ENCODE measurements around the gene MAGEA4.
"Not testable (repeated sequence)": the region's sequence is repeated elsewhere in the genome, so short reads cannot be mapped to it uniquely, and the experiment has no call there.

MAGEA4 gene, protein sequence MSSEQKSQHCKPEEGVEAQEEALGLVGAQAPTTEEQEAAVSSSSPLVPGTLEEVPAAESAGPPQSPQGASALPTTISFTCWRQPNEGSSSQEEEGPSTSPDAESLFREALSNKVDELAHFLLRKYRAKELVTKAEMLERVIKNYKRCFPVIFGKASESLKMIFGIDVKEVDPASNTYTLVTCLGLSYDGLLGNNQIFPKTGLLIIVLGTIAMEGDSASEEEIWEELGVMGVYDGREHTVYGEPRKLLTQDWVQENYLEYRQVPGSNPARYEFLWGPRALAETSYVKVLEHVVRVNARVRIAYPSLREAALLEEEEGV

DNA sequence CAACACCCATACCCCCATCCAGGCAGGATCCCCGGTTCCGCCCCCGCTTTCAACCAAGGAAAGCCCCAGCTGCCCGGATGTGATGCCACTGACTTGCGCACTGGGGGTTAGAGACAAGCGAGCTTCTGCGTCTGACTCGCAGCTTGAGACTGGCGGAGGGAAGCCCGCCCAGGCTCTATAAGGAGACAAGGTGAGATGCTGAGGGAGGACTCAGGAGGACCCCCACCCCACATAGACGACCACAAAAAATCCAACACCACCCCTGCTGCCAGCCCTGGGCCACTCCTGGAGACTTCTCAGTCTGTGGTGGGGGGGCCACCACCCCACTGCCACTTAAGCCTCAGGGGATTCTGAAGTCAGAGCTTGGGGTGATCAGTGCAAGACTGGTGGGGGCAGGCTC, at the start of gene MAGEA4:
Gene MAGEA4, plus strand, starts transcription at position 110 of the 400 bp plus-strand sequence. CDS start 10,776 bp downstream, outside the sequence.
- DNase-seq (ENCODE audit: low spot score), result no peak

DNA sequence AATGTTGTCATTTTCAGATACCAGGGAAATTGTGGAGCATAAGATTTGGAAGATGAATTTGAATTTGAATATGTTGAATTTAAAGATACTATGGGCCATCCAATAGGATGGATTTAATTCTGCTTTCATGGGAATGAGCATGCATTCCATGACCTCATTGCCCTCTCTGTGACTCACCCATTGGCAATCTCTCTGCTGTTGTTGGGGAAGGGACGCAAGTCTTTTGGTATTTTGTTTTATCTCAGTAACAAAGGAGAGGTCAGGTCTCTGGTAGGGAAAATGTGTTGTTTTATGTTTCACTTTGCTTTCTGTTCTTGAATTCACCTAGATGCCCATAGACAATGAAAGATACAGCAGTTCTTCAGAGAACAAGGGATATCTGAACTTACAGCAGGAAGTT, 42.1 kb upstream of the MAGEA4 start:
- peak; percentile 4 for DNase-seq (ENCODE audit: low spot score)

DNA sequence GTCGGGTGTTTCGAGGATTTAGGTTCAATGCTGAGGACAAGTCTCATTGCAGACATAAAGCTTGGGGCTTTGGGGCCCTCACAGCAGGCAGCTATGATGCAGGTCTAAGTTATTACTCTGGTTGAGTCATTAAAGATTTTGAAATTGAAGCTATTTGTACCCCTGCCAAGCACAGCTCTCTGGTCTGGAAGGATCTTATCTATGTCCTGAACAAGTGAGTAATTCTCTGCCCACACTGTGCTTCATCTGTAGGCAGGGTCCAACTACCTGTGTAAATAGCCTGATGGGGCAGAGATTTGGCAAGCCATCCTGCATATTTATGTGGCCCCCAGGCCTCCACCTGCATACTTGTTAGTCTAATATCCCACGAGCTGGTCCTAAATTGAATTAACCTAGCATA, 41.4 kb upstream of the MAGEA4 start:
- peak; percentile 5 for DNase-seq (ENCODE audit: low spot score)

DNA sequence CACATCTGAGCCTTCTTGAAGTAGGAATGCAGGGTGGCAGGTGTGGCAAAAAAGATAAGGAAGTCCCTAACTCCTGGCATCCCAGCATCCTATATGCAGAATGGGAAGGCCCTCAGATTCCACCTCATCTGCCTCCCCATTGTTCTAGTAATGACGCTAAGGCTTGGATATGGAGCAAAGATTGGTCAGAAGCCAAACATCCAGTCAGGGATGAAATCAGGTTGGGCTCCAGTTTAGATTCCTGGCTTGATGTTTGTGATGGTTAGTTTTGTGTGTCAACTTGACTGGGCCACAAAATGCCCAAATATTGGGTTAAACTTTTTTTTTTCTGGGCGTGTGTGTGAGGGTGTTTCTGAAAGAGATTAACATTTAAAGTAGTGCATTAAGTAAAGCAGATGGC, 39.6 kb upstream of the MAGEA4 start:
- DNase-seq (ENCODE audit: low spot score), result no peak

DNA sequence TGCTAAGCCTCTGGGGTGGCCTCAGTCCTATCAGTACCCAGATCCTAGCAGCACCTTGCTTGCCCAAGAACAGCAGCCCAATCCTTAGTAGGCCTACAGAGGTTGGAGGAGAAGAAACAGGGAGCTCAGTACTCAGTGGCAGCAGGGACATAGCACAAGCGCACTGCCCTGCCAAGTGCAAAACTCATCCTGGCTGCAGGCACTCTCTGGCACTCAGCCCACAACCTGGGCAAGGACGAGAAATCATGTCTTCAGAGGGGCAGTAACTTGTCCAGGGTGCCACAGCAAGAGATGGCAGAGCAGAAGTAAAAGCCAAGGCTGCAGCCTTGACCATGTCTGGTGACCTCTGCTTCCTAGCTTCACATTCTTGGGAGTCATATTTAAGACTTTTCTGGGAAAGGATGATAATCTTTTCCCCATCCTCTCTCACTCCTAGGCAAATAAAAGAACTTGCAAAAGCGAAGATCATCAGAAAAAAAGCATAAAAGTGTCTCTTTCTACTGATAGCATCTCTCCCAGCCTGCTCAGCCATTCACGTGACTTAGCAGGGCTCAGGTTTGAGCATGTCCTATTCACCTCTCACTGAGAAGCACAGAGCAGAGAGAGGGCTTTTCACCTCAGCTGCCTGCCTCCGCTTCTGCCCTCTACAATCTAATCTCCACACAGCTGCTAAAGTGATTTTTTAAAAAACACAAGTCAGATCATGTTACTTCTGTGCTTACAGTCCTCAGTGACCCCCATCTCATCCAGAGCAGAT, 37.2 kb upstream of the MAGEA4 start:
- DNase-seq (ENCODE audit: low spot score), result no peak

DNA sequence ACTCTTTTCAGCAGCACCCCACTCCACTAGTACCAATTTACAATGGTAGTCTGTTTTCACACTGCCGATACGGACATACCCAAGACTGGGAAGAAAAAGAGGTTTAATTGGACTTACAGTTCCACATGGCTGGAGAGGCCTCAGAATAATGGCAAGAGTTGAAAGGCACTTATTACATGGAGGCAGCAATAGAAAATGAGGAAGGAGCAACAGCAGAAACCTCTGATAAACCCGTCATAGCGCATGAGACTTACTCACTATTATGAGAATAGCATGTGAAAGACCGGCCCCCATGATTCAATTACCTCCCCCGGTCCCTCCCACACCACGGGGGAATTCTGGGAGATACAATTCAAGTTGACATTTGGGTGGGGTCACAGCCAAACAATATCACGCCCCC, 34.1 kb upstream of the MAGEA4 start:
- no peak for DNase-seq (ENCODE audit: low spot score)

DNA sequence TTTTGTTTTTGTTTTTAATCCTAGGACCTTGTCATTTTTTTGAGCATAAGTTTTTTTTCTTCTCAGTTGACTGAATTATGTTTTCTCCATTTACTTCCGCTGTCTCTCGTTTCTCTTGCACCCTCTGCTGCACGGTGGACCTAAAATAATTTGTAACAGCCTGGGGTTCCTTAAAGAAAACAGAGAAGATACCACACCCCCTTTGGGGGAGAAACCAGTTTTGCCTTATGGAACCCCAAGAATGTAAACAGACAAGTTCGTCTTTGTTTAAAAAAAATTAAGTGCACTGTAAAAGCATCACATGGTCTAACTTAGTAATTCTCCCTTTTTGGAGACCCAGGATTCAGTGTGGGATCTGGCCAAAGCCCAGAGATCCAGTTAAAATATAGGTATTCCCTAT, 32.8 kb upstream of the MAGEA4 start:
- DNase-seq (ENCODE audit: low spot score), result no peak

DNA sequence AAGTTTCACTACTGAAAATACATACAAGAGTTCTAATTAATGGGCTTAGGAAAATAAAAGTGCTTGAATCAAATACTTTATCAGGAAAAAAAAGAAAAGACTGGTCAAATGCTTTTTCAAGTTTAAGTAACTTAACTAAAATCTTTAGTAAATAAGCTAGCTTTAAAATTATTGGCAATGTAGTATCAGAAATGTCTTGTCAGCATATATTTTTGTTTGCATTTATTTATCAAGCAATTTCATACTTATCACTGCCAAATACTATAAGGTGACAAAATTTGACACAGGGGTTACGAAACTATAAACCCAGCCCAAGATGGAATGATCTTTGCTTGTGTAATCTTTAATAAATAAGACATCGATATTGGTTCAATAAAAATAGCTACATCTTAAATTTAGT, 31.8 kb upstream of the MAGEA4 start:
- DNase-seq (ENCODE audit: low spot score), result no peak

DNA sequence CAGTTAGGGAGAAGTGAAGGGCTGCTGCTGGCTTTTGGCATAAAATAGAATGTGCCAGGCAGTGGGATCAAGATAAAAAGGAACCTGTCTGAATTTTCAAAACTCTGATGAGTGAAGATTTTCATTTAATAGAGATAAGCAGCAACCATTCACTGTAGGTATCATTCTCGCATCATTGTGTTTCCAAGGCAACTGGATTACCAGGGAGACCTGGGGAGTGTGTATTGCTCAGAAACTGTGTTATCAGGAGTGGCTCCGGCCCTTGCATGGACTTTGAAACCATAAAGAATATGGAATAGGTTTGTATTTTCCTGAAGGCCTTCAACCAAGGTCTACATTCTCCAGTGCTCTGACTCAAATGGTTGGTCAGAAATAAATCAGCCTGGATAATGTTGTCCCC, 23.3 kb upstream of the MAGEA4 start:
- no peak for DNase-seq (ENCODE audit: low spot score)

DNA sequence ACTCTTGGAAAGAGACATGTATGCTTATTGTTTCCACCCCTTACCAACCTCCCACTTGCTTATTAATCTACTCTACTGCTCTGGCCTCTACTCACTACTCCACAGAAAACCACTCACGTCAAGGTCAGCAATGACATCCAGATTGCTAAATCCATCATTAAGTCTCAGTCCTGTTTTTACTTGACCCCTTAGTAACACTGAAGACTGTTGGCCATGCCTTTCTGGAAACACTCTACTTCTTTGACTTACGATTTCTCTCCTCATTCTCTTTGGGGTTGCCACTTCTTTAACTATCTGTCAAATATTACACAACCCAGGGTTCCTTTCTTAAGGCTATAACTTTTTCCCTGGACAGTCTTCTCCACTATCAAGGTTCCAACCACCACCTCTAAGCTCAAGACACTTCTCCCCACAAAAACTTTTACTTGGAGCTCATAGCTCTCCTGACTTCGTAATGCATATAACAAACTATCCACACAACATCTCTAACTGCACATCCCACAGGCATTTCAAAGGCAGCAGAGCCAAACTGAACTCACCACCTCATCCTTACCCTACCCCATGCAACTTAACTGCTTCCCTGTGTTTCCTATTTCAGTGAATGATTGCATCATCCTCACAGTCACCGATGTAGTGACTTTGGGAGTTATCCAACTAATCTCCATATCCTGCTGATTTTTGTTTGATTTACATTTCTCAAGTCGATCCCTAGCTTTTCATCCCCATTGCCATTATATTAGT, 15.8 kb upstream of the MAGEA4 start:
- DNase-seq (ENCODE audit: low spot score), result no peak

DNA sequence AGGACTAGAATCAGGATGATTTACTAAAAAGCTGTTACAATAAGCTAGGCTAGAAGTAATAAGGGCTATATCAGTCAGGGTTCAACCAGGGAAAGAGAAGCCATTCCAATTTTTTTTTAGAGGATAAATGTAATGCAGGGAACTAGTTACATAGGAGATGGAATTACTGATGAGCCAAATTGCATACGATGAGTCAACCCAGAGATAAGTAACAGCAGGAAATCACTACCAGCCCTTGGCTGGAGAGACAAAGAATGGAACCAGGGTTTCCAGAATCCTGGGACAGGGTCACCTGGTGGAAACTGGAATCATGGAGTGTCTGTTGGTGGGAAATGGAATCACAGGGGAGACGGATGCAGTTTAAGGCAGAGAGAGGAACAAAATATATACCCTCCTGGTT, 13.1 kb upstream of the MAGEA4 start:
- DNase-seq (ENCODE audit: low spot score), result no peak

DNA sequence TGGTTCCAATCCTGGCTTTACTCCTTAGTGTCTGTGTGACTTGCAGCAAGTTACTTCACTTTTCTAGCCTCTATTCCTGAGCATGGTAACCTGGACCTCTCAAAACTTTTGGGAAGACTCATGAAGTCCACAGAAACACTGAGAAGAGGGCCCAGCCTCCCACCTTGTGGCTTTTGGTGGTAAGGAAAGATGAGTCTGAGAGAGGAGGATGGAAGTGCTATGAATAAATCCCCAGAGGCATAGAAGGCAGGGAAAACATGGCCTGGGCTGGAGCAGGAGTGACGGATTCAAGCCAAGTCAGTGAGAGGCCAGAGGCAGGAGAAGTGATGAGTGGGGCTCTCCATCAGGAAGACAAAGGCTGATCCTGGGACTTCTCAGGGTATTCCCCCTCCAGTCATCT, 10.9 kb upstream of the MAGEA4 start:
- DNase-seq (ENCODE audit: low spot score), result no peak

DNA sequence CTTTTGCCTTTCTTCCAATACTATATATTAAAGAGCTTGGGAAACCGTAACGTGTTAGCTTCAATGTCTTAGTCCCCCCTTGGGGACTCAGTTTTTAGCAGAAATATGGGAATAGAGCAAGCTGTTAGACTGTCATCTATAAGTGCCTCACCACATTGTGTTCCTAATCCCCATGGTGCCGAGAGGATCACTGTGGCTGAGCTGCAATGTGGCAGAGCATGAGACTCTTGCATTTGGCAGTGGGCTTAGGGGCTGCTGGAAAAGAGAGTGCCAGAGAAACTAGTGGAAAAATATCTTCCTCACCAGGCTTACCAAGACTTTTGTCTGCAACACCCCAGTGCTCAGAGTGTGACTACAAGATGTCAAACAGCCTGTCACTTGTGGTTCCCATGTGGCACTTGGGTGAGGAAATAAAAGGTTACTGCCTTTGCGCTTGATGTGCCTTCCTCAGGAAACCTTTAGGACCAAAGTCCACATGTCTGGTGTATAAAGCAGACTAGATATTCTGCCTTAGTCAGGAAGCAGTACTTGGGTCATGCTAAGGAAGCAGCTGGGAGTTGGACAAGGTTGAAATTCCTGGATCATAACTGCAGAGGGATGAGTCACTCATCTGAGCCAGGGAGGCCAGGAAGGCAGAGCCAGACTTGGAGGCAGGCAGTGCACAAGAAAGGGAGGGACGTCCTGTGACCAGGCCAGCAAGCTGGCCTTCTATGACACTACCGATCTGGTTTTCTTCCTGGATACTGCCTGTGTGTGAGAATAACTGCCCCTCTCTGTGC, 9.7 kb upstream of the MAGEA4 start:
- peak; percentile 62 for DNase-seq (ENCODE audit: low spot score)

DNA sequence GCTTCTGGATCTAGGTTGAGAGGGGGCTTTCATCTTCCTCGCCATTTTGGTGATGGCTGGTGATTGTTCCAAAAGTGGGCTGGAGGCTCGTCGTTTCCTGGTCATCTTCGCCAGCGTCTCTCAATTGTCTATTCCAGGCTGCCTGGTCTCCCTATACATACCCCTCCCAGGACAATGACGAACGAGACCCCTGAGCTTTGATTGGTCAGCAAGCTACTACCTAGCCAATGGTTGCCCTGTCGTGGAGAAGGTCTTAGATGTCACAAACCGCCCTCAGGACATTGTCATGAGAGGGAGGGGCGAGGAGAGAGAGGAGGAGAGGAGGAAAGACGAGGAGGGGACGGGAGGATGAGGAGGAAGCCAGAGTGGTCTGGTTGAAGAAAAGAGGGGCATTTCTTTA, 7.7 kb upstream of the MAGEA4 start:
- no peak for DNase-seq (ENCODE audit: low spot score)

DNA sequence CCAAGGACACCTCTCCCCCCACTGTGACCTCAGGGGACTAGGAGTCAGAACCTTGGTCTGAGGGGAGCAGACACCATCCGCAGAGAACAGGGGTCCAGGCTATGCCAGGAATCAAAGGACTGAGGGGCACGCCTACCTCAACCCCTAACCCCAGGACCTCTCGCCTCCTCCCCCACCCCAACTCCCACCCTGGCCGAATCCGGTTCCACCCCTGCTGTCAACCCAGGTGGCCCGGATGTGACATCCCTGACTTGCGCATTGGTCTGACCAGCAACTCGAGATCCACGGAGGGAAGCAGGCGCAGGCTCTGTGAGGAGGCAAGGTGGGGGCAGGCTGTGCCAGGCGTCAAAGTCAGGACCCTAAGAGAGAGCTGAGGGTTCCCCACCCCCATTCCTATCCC, 468 bp upstream of the MAGEA4 start:
- no peak for DNase-seq (ENCODE audit: low spot score)

DNA sequence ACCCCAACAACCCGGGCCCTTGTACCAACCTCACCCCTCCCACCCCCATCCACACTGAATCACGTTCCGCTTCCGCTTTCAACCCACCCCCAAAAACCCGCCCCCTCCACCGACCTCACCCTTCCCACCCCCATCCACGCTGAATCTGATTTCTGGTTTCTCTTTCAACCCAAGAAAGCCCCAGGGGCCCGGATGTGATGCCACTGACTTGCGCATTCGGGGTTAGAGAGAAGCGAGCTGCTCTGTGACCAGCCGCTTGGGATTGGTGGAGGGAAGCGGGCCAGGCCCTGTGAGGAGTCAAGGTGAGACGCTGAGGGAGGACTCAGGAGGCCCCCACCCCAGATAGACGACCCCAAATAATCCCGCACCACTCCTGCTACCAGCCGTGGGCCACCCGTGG, 6.0 kb downstream of the MAGEA4 start:
- DNase-seq (ENCODE audit: low spot score), result not testable (repeated sequence)

DNA sequence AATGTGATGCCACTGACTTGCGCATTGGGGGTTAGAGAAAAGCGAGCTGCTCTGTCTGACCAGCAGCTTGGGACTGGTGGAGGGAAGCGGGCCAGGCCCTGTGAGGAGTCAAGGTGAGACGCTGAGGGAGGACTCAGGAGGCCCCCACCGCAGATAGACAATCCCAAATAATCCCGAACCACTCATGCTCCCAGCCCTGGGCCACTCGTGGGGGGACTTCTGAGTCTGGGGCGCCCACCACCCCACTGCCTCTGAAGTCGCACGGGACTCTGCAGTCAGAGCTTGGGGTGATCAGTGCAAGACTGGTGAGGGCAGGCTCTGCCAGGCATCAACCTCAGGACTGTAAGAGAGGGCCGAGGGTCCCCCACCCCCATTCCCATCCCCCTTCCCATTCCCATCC, 6.9 kb downstream of the MAGEA4 start:
- no peak for DNase-seq (ENCODE audit: low spot score)

DNA sequence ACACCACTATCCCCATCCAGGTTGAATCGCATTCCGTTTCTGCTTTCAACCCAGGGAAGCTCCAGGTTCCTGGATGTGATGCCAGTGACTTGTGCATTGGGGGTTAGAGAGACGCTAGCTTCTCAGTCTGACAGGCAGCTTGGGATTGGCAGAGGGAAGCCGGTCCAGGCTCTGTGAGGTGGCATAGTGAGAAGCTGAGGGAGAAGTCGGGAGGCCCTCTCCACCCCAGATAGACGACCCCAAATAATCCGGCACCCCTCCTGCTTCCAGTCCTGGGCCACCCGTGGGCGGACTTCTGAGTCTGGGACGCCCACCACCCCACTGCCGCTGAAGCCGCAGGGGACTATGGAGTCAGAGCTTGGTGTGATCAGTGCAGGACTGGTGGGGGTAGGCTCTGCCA, 7.4 kb downstream of the MAGEA4 start:
- peak; percentile 24 for DNase-seq (ENCODE audit: low spot score)

DNA sequence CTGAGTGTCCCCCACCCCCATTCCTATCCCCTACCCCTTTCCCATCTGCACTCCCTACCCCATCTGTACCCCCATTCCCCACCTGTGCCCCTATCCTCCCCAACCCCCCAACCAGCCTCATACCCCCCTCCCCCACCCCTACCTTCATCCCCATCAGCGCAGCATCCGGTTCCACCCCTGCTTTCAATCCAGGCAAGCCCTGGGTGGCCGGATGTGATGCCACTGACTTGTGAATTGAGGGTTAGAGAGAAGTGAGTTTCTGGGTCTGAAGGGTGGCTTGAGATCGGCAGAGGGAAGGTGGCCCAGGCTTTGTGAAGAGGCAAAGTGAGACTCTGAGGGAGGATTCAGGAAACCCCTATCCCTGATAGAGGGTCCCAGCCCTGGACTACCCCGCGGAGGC, 7.8 kb downstream of the MAGEA4 start:
- no peak for DNase-seq (ENCODE audit: low spot score)

DNA sequence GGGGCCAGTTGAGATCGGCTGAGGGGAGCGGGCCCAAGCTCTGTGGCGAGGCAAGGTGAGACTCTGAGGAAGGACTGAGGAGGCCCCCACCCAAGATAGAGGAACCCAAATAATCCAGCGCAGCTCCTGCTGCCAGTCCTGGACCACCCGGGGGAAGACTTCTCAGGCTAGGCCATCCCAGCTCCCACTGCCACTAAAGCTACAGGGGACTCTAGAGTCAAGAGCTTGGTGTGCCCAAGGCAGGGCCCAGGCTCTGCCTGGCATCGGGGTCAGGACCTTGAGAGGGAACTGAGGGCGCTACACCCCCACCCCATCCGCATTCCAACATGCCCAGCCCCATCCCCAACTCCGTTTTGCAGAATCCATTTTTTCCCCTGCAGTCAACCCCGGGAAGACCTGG, 8.6 kb downstream of the MAGEA4 start:
- no peak for DNase-seq (ENCODE audit: low spot score)

DNA sequence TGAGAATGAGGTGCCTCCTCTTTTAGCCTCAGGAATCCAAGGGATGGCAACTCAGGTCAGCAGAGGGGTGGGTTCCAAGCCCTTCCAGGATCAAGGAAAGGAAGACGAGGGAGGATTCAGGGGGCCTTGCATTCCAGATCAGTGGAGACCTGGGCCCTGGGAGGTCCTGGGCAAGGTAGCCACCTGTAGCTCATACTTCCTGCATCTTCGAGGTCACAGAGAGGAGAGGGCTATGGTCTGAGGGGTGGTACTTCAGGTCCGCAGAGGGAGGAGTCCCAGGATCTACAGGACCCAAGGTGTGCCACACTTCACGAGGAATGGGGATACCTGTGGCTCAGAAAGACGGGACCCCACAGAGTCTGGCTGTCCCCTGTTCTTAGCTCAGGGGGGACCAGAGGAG, 9.2 kb downstream of the MAGEA4 start:
- no peak for DNase-seq (ENCODE audit: low spot score)

DNA sequence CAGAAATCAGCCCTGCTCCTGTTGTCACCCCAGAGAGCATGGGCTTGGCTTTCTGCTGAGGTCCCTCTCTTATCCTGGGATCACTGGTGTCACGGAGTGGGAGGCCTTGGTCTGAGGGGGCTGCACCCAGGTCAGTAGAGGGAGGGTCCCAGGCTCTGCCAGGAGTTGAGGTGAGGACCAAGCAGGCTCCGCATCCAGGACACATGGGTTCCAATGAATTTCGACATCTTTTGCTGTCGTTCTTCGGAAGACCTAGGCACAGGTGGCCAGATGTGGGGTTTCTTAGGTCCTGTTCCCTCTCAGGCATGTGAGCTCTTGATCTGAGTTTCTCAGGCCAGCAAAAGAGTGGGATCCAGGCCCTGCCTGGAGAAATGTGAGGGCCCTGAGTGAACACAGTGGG, 10.0 kb downstream of the MAGEA4 start:
- DNase-seq (ENCODE audit: low spot score), result no peak

All from hepatic stellate cell (primary cell).